GM23338 (cell line): ENCODE results near the gene KCNJ4. TPM values are rescaled to one million over a fixed set of nuclear protein-coding genes. Genes with fewer than 3 reads are reported as not detected.

Experiments
- ATAC-seq: fragments of 200-7000 bp; cut with Tn5 transposase; 3 replicates; pipeline ENCODE4 v1.9.1; 2020
- DNase-seq: peaks from one replicate; pipeline ENCODE4 v3.0.0-alpha.2; 2015; ENCODE audit warnings: low spot score
- H2AFZ ChIP-seq: fragments of 200-600 bp; sonication (generic); 2 replicates; pipeline ENCODE4 v1.8.0; 2016; ENCODE audit warnings: antibody characterized with exemption, mild to moderate bottlenecking, moderate library complexity
- H3F3A ChIP-seq: fragments of 200-600 bp; sonication (generic); replicated peaks from 2 replicates; pipeline ENCODE4 v1.8.0; 2017; ENCODE audit warnings: antibody characterized with exemption, mixed run types, low read depth
- H3K27ac ChIP-seq: fragments of 200-600 bp; sonication (generic); 2 replicates; pipeline ENCODE4 v1.6.1; 2016; ENCODE audit warnings: low read depth
- H3K27me3 ChIP-seq: fragments of 200-600 bp; sonication (generic); 2 replicates; pipeline ENCODE4 v1.8.0; 2016; ENCODE audit warnings: mild to moderate bottlenecking, mixed run types, moderate library complexity; ENCODE audit not compliant: insufficient read depth
- H3K36me3 ChIP-seq: fragments of 200-600 bp; sonication (generic); 2 replicates; pipeline ENCODE4 v1.8.0; 2016; ENCODE audit warnings: mild to moderate bottlenecking; ENCODE audit not compliant: insufficient read depth
- H3K4me1 ChIP-seq: fragments of 200-600 bp; sonication (generic); 2 replicates; pipeline ENCODE4 v1.8.0; 2016; ENCODE audit warnings: mild to moderate bottlenecking, moderate library complexity; ENCODE audit not compliant: insufficient read depth
- H3K4me2 ChIP-seq: fragments of 200-600 bp; sonication (generic); 2 replicates; pipeline ENCODE4 v1.7.1; 2017; ENCODE audit warnings: mixed run types
- H3K4me3 ChIP-seq: fragments of 200-600 bp; sonication (generic); 2 replicates; pipeline ENCODE4 v1.6.1; 2016; ENCODE audit warnings: mixed run types
- H3K79me2 ChIP-seq: fragments of 200-600 bp; sonication (generic); replicated peaks from 2 replicates; pipeline ENCODE4 v1.8.0; 2017; ENCODE audit warnings: mild to moderate bottlenecking; ENCODE audit not compliant: insufficient read depth
- H3K9me2 ChIP-seq: fragments of 200-600 bp; sonication (generic); 2 replicates; pipeline ENCODE4 v1.8.0; 2017; ENCODE audit not compliant: insufficient read depth
- H4K20me1 ChIP-seq: fragments of 200-600 bp; sonication (generic); replicated peaks from 2 replicates; pipeline ENCODE4 v1.8.0; 2017; ENCODE audit warnings: mild to moderate bottlenecking; ENCODE audit not compliant: insufficient read depth
- H3K27ac Mint-ChIP-seq: 2 replicates; pipeline ENCODE4 v1.8.0; 2020; ENCODE audit warnings: inconsistent platforms, mild to moderate bottlenecking, moderate library complexity, mixed read lengths
- H3K27me3 Mint-ChIP-seq: 3 replicates; pipeline ENCODE4 v1.8.0; 2022; ENCODE audit warnings: low read depth, mild to moderate bottlenecking, moderate library complexity, mixed read lengths, inconsistent platforms; ENCODE audit not compliant: insufficient read depth, poor library complexity
- H3K36me3 Mint-ChIP-seq: 3 replicates; pipeline ENCODE4 v1.8.0; 2021; ENCODE audit warnings: low read depth, mild to moderate bottlenecking, inconsistent platforms, moderate library complexity, mixed read lengths
- H3K4me1 Mint-ChIP-seq: 3 replicates; pipeline ENCODE4 v1.8.0; 2020; ENCODE audit warnings: mild to moderate bottlenecking, inconsistent platforms, mixed read lengths
- H3K4me3 Mint-ChIP-seq: 3 replicates; pipeline ENCODE4 v1.8.0; 2021; ENCODE audit warnings: moderate library complexity, mild to moderate bottlenecking, inconsistent platforms, mixed read lengths
- H3K9me3 Mint-ChIP-seq: 3 replicates; pipeline ENCODE4 v1.8.0; 2020; ENCODE audit warnings: moderate library complexity, mild to moderate bottlenecking, inconsistent platforms, mixed read lengths
- EZH2 ChIP-seq: fragments of 200-600 bp; sonication (generic); IDR thresholded peaks from one replicate; pipeline ENCODE4 v1.8.0; 2017; ENCODE audit warnings: antibody characterized with exemption, mild to moderate bottlenecking, low read depth; ENCODE audit not compliant: unreplicated experiment
- STAT1 ChIP-seq: IDR thresholded peaks from one replicate; pipeline ENCODE4 v1.6.1; 2016; ENCODE audit warnings: antibody characterized with exemption; ENCODE audit not compliant: unreplicated experiment
- polyA plus RNA-seq: library from polyadenylated mRNA; unstranded; fragments of >200 nt; fragmentation: Nextera tagmentation; extraction: Ambion mirVana; gene quantifications from 2 replicates; pipeline ENCODE4 v1.2.1, GENCODE V29; 2016
- total RNA-seq: library from RNA; depleted of rRNA; stranded (reverse); fragments of >200 nt; shearing (Covaris generic); gene quantifications from 2 replicates; pipeline ENCODE4 v1.2.3, GENCODE V29; 2014
- TF ChIP-seq, protein P1 (sequence below): fragments of 250-450 bp; sonication (Bioruptor Pico); IDR thresholded peaks from 2 replicates; pipeline ENCODE4 v1.5.0; 2020; ENCODE audit warnings: mild to moderate bottlenecking, moderate library complexity
- TF ChIP-seq, protein P2 (sequence below), 2 experiments: fragments of 200-600 bp in 1 of 2; sonication (generic) in 1 of 2; conservative IDR thresholded peaks; 2 replicates each; pipeline versions ENCODE4 v1.5.1 to v1.6.1; 2016 to 2017; ENCODE audit warnings: antibody characterized with exemption in 2 of 2, low read depth in 2 of 2, mild to moderate bottlenecking in 2 of 2, moderate library complexity in 1 of 2
- TF ChIP-seq, protein P3 (sequence below): IDR thresholded peaks from 2 replicates; pipeline ENCODE4 v1.6.1; 2016; ENCODE audit warnings: antibody characterized with exemption

The KCNJ4 gene
- total and polyA plus RNA-seq, 2 experiments from 2014 or later = 0.23 to 1.3 TPM

DNA sequence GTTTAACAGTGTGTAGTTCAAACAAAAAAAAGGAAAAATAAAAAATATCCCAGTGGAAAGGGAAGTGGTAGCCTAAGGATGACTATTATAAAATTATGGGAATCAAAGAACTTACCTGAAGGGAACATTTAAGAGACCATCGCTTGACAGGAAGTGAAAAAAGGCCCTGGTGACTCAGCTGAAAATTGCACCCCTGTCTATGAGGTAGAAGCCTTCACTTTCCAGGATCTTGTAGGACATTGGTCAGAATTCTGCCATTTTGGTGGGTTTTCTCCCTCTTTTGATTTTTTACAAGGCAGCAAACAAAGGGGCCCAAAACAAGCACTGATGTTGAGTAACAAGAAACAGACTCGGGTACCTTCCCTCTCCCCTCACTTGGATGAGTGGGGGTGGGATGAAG, 35.5 kb upstream of the KCNJ4 start (continued):
- TF ChIP-seq, protein P1, sequence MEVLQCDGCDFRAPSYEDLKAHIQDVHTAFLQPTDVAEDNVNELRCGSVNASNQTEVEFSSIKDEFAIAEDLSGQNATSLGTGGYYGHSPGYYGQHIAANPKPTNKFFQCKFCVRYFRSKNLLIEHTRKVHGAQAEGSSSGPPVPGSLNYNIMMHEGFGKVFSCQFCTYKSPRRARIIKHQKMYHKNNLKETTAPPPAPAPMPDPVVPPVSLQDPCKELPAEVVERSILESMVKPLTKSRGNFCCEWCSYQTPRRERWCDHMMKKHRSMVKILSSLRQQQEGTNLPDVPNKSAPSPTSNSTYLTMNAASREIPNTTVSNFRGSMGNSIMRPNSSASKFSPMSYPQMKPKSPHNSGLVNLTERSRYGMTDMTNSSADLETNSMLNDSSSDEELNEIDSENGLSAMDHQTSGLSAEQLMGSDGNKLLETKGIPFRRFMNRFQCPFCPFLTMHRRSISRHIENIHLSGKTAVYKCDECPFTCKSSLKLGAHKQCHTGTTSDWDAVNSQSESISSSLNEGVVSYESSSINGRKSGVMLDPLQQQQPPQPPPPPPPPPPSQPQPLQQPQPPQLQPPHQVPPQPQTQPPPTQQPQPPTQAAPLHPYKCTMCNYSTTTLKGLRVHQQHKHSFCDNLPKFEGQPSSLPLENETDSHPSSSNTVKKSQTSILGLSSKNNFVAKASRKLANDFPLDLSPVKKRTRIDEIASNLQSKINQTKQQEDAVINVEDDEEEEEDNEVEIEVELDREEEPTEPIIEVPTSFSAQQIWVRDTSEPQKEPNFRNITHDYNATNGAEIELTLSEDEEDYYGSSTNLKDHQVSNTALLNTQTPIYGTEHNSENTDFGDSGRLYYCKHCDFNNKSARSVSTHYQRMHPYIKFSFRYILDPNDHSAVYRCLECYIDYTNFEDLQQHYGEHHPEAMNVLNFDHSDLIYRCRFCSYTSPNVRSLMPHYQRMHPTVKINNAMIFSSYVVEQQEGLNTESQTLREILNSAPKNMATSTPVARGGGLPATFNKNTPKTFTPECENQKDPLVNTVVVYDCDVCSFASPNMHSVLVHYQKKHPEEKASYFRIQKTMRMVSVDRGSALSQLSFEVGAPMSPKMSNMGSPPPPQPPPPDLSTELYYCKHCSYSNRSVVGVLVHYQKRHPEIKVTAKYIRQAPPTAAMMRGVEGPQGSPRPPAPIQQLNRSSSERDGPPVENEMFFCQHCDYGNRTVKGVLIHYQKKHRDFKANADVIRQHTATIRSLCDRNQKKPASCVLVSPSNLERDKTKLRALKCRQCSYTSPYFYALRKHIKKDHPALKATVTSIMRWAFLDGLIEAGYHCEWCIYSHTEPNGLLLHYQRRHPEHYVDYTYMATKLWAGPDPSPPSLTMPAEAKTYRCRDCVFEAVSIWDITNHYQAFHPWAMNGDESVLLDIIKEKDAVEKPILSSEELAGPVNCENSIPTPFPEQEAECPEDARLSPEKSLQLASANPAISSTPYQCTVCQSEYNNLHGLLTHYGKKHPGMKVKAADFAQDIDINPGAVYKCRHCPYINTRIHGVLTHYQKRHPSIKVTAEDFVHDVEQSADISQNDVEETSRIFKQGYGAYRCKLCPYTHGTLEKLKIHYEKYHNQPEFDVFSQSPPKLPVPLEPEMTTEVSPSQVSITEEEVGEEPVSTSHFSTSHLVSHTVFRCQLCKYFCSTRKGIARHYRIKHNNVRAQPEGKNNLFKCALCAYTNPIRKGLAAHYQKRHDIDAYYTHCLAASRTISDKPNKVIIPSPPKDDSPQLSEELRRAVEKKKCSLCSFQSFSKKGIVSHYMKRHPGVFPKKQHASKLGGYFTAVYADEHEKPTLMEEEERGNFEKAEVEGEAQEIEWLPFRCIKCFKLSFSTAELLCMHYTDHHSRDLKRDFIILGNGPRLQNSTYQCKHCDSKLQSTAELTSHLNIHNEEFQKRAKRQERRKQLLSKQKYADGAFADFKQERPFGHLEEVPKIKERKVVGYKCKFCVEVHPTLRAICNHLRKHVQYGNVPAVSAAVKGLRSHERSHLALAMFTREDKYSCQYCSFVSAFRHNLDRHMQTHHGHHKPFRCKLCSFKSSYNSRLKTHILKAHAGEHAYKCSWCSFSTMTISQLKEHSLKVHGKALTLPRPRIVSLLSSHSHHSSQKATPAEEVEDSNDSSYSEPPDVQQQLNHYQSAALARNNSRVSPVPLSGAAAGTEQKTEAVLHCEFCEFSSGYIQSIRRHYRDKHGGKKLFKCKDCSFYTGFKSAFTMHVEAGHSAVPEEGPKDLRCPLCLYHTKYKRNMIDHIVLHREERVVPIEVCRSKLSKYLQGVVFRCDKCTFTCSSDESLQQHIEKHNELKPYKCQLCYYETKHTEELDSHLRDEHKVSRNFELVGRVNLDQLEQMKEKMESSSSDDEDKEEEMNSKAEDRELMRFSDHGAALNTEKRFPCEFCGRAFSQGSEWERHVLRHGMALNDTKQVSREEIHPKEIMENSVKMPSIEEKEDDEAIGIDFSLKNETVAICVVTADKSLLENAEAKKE (CRISPR knock-in tag) = no peak

DNA sequence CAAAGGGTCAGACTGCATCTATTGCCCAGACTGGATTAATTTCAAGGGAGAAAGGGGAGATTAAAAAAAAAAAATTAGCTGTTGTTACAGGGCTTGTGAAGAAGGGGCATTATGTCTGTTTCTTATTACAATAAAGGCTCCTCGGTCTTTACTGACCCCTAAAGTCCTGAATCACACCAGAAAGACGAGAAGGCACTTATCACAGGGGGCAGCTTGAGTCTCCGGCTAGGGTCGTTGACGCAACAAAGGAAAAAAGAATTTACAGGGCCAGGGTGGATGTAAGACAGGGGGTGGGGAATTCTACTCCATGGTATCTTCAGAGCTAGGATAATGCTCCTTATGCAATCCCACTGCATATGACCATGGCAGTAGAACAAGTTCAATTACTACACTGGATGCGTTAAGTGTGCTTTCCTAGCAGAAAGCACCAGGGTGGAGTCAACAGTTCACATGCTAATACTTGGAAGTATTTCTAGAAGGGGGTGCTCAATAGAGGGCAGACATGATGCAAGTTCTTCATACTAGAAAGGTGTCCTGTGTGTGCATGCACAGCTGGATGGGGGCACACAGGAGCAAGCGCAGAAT, 34.7 kb upstream of the KCNJ4 start:
- Histone ChIP-seq H3K79me2 (peaks cover 36% of the 10 kb centered on the region), H3K36me3 (peaks cover 88% of the 10 kb centered on the region), H3K27me3 (no peaks in the 10 kb centered on the region), H2AFZ (no peak overlapping the region), H4K20me1 (peaks cover 22% of the 10 kb centered on the region), H3F3A (peaks cover 40% of the 10 kb centered on the region), H3K27ac (peak overlapping the region; percentile 87), H3K4me1 (peaks cover 12% of the 10 kb centered on the region), H3K4me3 (no peak overlapping the region), H3K9me2 (no peaks in the 10 kb centered on the region), H3K4me2 (no peak overlapping the region)
- ATAC-seq (peak; percentile 22), DNase-seq (no peak)
- Mint-ChIP-seq H3K36me3 (peaks cover 97% of the 10 kb centered on the region), H3K4me3 (no peak overlapping the region), H3K9me3 (no peaks in the 10 kb centered on the region), H3K4me1 (peaks cover 47% of the 10 kb centered on the region), H3K27me3 (peaks cover 10% of the 10 kb centered on the region), H3K27ac (peak overlapping the region; percentile 96)
- no peak for TF ChIP-seq EZH2
- TF ChIP-seq, protein P1 (CRISPR knock-in tag) = no peak
- TF ChIP-seq, protein P2, sequence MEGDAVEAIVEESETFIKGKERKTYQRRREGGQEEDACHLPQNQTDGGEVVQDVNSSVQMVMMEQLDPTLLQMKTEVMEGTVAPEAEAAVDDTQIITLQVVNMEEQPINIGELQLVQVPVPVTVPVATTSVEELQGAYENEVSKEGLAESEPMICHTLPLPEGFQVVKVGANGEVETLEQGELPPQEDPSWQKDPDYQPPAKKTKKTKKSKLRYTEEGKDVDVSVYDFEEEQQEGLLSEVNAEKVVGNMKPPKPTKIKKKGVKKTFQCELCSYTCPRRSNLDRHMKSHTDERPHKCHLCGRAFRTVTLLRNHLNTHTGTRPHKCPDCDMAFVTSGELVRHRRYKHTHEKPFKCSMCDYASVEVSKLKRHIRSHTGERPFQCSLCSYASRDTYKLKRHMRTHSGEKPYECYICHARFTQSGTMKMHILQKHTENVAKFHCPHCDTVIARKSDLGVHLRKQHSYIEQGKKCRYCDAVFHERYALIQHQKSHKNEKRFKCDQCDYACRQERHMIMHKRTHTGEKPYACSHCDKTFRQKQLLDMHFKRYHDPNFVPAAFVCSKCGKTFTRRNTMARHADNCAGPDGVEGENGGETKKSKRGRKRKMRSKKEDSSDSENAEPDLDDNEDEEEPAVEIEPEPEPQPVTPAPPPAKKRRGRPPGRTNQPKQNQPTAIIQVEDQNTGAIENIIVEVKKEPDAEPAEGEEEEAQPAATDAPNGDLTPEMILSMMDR (conservative IDR thresholded peaks at IDR 0.05; ENCODE audit: low read depth in 2 of 2) = no peak
- no peak for TF ChIP-seq STAT1
- TF ChIP-seq, protein P3, sequence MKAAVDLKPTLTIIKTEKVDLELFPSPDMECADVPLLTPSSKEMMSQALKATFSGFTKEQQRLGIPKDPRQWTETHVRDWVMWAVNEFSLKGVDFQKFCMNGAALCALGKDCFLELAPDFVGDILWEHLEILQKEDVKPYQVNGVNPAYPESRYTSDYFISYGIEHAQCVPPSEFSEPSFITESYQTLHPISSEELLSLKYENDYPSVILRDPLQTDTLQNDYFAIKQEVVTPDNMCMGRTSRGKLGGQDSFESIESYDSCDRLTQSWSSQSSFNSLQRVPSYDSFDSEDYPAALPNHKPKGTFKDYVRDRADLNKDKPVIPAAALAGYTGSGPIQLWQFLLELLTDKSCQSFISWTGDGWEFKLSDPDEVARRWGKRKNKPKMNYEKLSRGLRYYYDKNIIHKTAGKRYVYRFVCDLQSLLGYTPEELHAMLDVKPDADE = no peak
